Measurements from ENCODE around the gene SOCS6.

The SOCS6 gene

GRCh38 chr18:70330887-70331286 lies 42.0 kb downstream of the SOCS6 start:
- TF ChIP-seq, protein P1, sequence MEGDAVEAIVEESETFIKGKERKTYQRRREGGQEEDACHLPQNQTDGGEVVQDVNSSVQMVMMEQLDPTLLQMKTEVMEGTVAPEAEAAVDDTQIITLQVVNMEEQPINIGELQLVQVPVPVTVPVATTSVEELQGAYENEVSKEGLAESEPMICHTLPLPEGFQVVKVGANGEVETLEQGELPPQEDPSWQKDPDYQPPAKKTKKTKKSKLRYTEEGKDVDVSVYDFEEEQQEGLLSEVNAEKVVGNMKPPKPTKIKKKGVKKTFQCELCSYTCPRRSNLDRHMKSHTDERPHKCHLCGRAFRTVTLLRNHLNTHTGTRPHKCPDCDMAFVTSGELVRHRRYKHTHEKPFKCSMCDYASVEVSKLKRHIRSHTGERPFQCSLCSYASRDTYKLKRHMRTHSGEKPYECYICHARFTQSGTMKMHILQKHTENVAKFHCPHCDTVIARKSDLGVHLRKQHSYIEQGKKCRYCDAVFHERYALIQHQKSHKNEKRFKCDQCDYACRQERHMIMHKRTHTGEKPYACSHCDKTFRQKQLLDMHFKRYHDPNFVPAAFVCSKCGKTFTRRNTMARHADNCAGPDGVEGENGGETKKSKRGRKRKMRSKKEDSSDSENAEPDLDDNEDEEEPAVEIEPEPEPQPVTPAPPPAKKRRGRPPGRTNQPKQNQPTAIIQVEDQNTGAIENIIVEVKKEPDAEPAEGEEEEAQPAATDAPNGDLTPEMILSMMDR (IDR thresholded peaks at IDR 0.05; ENCODE audit: low read depth, low read length): no peak
- TF ChIP-seq EZH2phosphoT487 (IDR thresholded peaks at IDR 0.05; ENCODE audit: low read depth): no peak
- H3K27ac ChIP-seq (ENCODE audit: low read length): no peak overlapping the region
- H3K4me2 ChIP-seq (ENCODE audit: low read length): no peak overlapping the region
- H2AFZ ChIP-seq (ENCODE audit: low read depth, low read length): no peak overlapping the region
- H3K4me3 ChIP-seq (ENCODE audit: low read length): no peak overlapping the region
- no peaks in the 10 kb centered on the region for H3K27me3 ChIP-seq (ENCODE audit: low read depth, low read length)
- no peaks in the 10 kb centered on the region for H4K20me1 ChIP-seq (ENCODE audit: insufficient read depth, low read length)
- peaks cover 42% of the 10 kb centered on the region for H3K36me3 ChIP-seq (replicated peaks; ENCODE audit: low read depth, low read length)
- H3K9ac ChIP-seq (ENCODE audit: low read length): no peak overlapping the region
- peaks cover 6% of the 10 kb centered on the region for H3K79me2 ChIP-seq (ENCODE audit: low read length)
- H3K4me1 ChIP-seq (ENCODE audit: low read length): no peaks in the 10 kb centered on the region
- H3K9me3 ChIP-seq (ENCODE audit: insufficient read depth, low read length): 0 out of 2 replicates have a peak, but pooled peaks cover 11% of the 10 kb centered on the region

GRCh38 chr18:70331456-70332097 lies 42.7 kb downstream of the SOCS6 start:
- Histone ChIP-seq H3K36me3 (replicated peaks; ENCODE audit: low read depth, low read length) (peaks cover 48% of the 10 kb centered on the region), H3K9me3 (ENCODE audit: insufficient read depth, low read length) (0 out of 2 replicates have a peak, but pooled peaks cover 11% of the 10 kb centered on the region), H3K9ac (ENCODE audit: low read length) (no peak overlapping the region), H3K27me3 (ENCODE audit: low read depth, low read length) (no peaks in the 10 kb centered on the region), H4K20me1 (ENCODE audit: insufficient read depth, low read length) (no peaks in the 10 kb centered on the region), H3K4me2 (ENCODE audit: low read length) (no peak overlapping the region), H3K79me2 (ENCODE audit: low read length) (peaks cover 5% of the 10 kb centered on the region; the same call in 1 of the 2 replicates), H3K27ac (ENCODE audit: low read length) (no peak overlapping the region), H3K4me3 (ENCODE audit: low read length) (no peak overlapping the region), H3K4me1 (ENCODE audit: low read length) (no peaks in the 10 kb centered on the region), H2AFZ (ENCODE audit: low read depth, low read length) (no peak overlapping the region)
- TF ChIP-seq, protein P1 (IDR thresholded peaks at IDR 0.05; ENCODE audit: low read depth, low read length): no peak
- no peak for TF ChIP-seq EZH2phosphoT487 (IDR thresholded peaks at IDR 0.05; ENCODE audit: low read depth)

- TF ChIP-seq, protein P1 (IDR thresholded peaks at IDR 0.05; ENCODE audit: low read depth, low read length): no peak
- no peak for TF ChIP-seq EZH2phosphoT487 (IDR thresholded peaks at IDR 0.05; ENCODE audit: low read depth)
- Histone ChIP-seq H3K9ac (ENCODE audit: low read length) (no peak overlapping the region), H3K4me3 (ENCODE audit: low read length) (no peak overlapping the region), H3K79me2 (ENCODE audit: low read length) (peaks cover under 1% of the 10 kb centered on the region; the same call in 1 of the 2 replicates), H4K20me1 (ENCODE audit: insufficient read depth, low read length) (no peaks in the 10 kb centered on the region), H3K9me3 (ENCODE audit: insufficient read depth, low read length) (0 out of 2 replicates have a peak, but pooled peaks cover 11% of the 10 kb centered on the region), H3K36me3 (replicated peaks; ENCODE audit: low read depth, low read length) (peaks cover 50% of the 10 kb centered on the region), H2AFZ (ENCODE audit: low read depth, low read length) (no peak overlapping the region), H3K4me2 (ENCODE audit: low read length) (no peak overlapping the region), H3K27ac (ENCODE audit: low read length) (no peak overlapping the region), H3K27me3 (ENCODE audit: low read depth, low read length) (no peaks in the 10 kb centered on the region), H3K4me1 (ENCODE audit: low read length) (no peaks in the 10 kb centered on the region)
Measured at GRCh38 chr18:70332694-70333093, 43.8 kb downstream of the SOCS6 start.

- H3K79me2 ChIP-seq (ENCODE audit: low read length): no peaks in the 10 kb centered on the region
- no peak overlapping the region for H2AFZ ChIP-seq (ENCODE audit: low read depth, low read length)
- no peak for TF ChIP-seq EZH2phosphoT487 (IDR thresholded peaks at IDR 0.05; ENCODE audit: low read depth)
- TF ChIP-seq, protein P1 (IDR thresholded peaks at IDR 0.05; ENCODE audit: low read depth, low read length): no peak
- no peak overlapping the region for H3K9ac ChIP-seq (ENCODE audit: low read length)
- 0 out of 2 replicates have a peak, but pooled peaks cover 11% of the 10 kb centered on the region for H3K9me3 ChIP-seq (ENCODE audit: insufficient read depth, low read length)
- H3K4me3 ChIP-seq (ENCODE audit: low read length): no peak overlapping the region
- H3K4me2 ChIP-seq (ENCODE audit: low read length): no peak overlapping the region
- no peaks in the 10 kb centered on the region for H3K27me3 ChIP-seq (ENCODE audit: low read depth, low read length)
- no peaks in the 10 kb centered on the region for H4K20me1 ChIP-seq (ENCODE audit: insufficient read depth, low read length)
- H3K36me3 ChIP-seq (replicated peaks; ENCODE audit: low read depth, low read length): peaks cover 51% of the 10 kb centered on the region
- no peaks in the 10 kb centered on the region for H3K4me1 ChIP-seq (ENCODE audit: low read length)
- no peak overlapping the region for H3K27ac ChIP-seq (ENCODE audit: low read length)
Measured at GRCh38 chr18:70333316-70333715, 44.5 kb downstream of the SOCS6 start.

All from OCI-LY3 (cell line).